Adipose tissue (tissue), 3 donors: ENCODE measurements around the gene ZNF440. TPM values are rescaled to one million over a fixed set of nuclear protein-coding genes. Genes with fewer than 3 reads are reported as not detected.
"Not testable (repeated sequence)": the region's sequence is repeated elsewhere in the genome, so short reads cannot be mapped to it uniquely, and the experiment has no call there.

ENCODE experiments used
- H3K27ac ChIP-seq: one replicate; pipeline ENCODE4 v1.5.1; 2013; ENCODE audit warnings: low read depth, low read length
- WGBS, 3 donors: extraction: QIAGEN DNeasy Blood & Tissue Kit; methylation state at CpG; one replicate each; pipeline ENCODE4 v1.1.7; 2013; 5-methylcytosine and 5-hydroxymethylcytosine counted together
- polyA plus RNA-seq, 3 donors: library from polyadenylated mRNA; stranded (reverse); fragments of 200-250 nt; gene quantifications; one replicate each; pipeline ENCODE4 v1.2.3, GENCODE V29; 2013
- donor health status: healthy with polysubstance abuse.
- donor health status: Bipolar disorder and iron deficiency.
- donor health status: healthy.

Gene ZNF440
- 1 to 10 TPM; 1.8 to 4.2 (median 2.6) TPM for polyA plus RNA-seq

GRCh38 chr19:11814029-11814699, at the start of gene ZNF440:
ZNF440 (plus strand) TSS chr19:11814273; CDS start chr19:11814448, 175 bp downstream.
- 0 to 1% (median 0%) methylated on average over 50 to 55 of the region's 55 CpGs for WGBS, 3 donors

GRCh38 chr19:11766597-11767591, 47.2 kb upstream of the ZNF440 start, which contains the start of gene ZNF441:
ZNF441 (plus strand) TSS chr19:11767000; CDS start chr19:11767194, 194 bp downstream.
- 0% methylated on average over 47 to 61 of the region's 61 CpGs for WGBS, 3 donors

More at GRCh38 chr19:11814029-11814699, at the start of gene ZNF440:
- H3K27ac ChIP-seq = no peak within 1 kb of the TSS

GRCh38 chr19:11767633-11768133, 46.4 kb upstream of the ZNF440 start:
- no peak overlapping the region for H3K27ac ChIP-seq
- 1 to 3% (median 1%) methylated on average over 20 of the region's 20 CpGs for WGBS, 3 donors

More at GRCh38 chr19:11766597-11767591, 47.2 kb upstream of the ZNF440 start, which contains the start of gene ZNF441:
- peak within 1 kb of the TSS; percentile 73 for H3K27ac ChIP-seq

- H3K27ac ChIP-seq = no peak overlapping the region
- WGBS, 3 donors = 90 to 96% (median 91%) methylated on average over 4 of the region's 4 CpGs
These were observed 44.1 kb upstream of the ZNF440 start for GRCh38 chr19:11769995-11770394.

- 81 to 85% (median 82%) methylated on average over 11 of the region's 11 CpGs for WGBS, 3 donors
- not testable (repeated sequence) for H3K27ac ChIP-seq
These were observed 42.6 kb upstream of the ZNF440 start for GRCh38 chr19:11771520-11771919.

GRCh38 chr19:11776669-11777068, 37.4 kb upstream of the ZNF440 start:
- WGBS, 3 donors = 97 to 99% (median 99%) methylated on average over 11 of the region's 11 CpGs
- H3K27ac ChIP-seq = not testable (repeated sequence)

- no peak overlapping the region for H3K27ac ChIP-seq
- 97 to 99% (median 97%) methylated on average over 7 of the region's 7 CpGs for WGBS, 3 donors
These were observed 33.5 kb upstream of the ZNF440 start for GRCh38 chr19:11780431-11781020.

- H3K27ac ChIP-seq = no peak overlapping the region
- 96 to 98% (median 97%) methylated on average over 5 of the region's 5 CpGs for WGBS, 3 donors
These were observed 32.6 kb upstream of the ZNF440 start for GRCh38 chr19:11781295-11782057.

GRCh38 chr19:11783767-11784166, 30.3 kb upstream of the ZNF440 start:
- H3K27ac ChIP-seq = no peak overlapping the region
- 91 to 100% (median 98%) methylated on average over 1 of the region's 1 CpG for WGBS, 3 donors

- 97 to 98% (median 98%) methylated on average over 3 of the region's 3 CpGs for whole genome bisulfite sequencing, 3 donors
These were observed 29.7 kb upstream of the ZNF440 start for GRCh38 chr19:11784356-11784755.

GRCh38 chr19:11787536-11787935, 26.5 kb upstream of the ZNF440 start:
- H3K27ac ChIP-seq = no peak overlapping the region
- 78 to 89% (median 84%) methylated on average over 3 of the region's 3 CpGs for WGBS, 3 donors

More at GRCh38 chr19:11784356-11784755, 29.7 kb upstream of the ZNF440 start:
- no peak overlapping the region for H3K27ac ChIP-seq

GRCh38 chr19:11792942-11793341, 21.1 kb upstream of the ZNF440 start:
- H3K27ac ChIP-seq = no peak overlapping the region

- 2 to 6% (median 4%) methylated on average over 8 of the region's 8 CpGs for WGBS, 3 donors
- H3K27ac ChIP-seq = no peak overlapping the region
These were observed 16.6 kb upstream of the ZNF440 start for GRCh38 chr19:11797491-11797890.

GRCh38 chr19:11798391-11799330, 15.4 kb upstream of the ZNF440 start, which contains the start of gene ZNF491:
ZNF491 (plus strand) TSS chr19:11798523; CDS start chr19:11805954, 7,431 bp downstream.
- 0 to 1% (median 1%) methylated on average over 53 to 56 of the region's 56 CpGs for WGBS, 3 donors
- H3K27ac ChIP-seq = no peak within 1 kb of the TSS

- H3K27ac ChIP-seq = no peak overlapping the region
- 94 to 97% (median 94%) methylated on average over 11 of the region's 11 CpGs for WGBS, 3 donors
These were observed 7.5 kb upstream of the ZNF440 start for GRCh38 chr19:11806354-11807098.

- H3K27ac ChIP-seq = no peak overlapping the region
- WGBS, 3 donors = 91 to 96% (median 93%) methylated on average over 2 of the region's 2 CpGs
These were observed 7.0 kb upstream of the ZNF440 start for GRCh38 chr19:11807099-11807380.
